ENCODE measurements around the gene VPS35L.
"Not testable (repeated sequence)": the region's sequence is repeated elsewhere in the genome, so short reads cannot be mapped to it uniquely, and the experiment has no call there.

Gene VPS35L

GRCh38 chr16:19655242-19655777 lies 99.8 kb downstream of the VPS35L start:
- no peak for DNase-seq

- no peak for DNase-seq
These were observed 102.3 kb downstream of the VPS35L start for GRCh38 chr16:19657831-19658230.

GRCh38 chr16:19659554-19659953 lies 104.1 kb downstream of the VPS35L start:
- DNase-seq: peak in 1 of 4 experiments; percentile 6

GRCh38 chr16:19660432-19660831 lies 104.9 kb downstream of the VPS35L start:
- no peak for DNase-seq

GRCh38 chr16:19662351-19662750 lies 106.8 kb downstream of the VPS35L start:
- DNase-seq: no peak

- DNase-seq: no peak
These were observed 108.7 kb downstream of the VPS35L start for GRCh38 chr16:19664166-19664565.

GRCh38 chr16:19665313-19665712 lies 109.8 kb downstream of the VPS35L start:
- not testable (repeated sequence) for DNase-seq

GRCh38 chr16:19666477-19666876 lies 111.0 kb downstream of the VPS35L start:
- DNase-seq: no peak

GRCh38 chr16:19672378-19672777 lies 116.9 kb downstream of the VPS35L start:
- no peak for DNase-seq

- no peak for DNase-seq
These were observed 119.0 kb downstream of the VPS35L start for GRCh38 chr16:19674485-19674884.

- no peak for DNase-seq
These were observed 121.9 kb downstream of the VPS35L start for GRCh38 chr16:19677402-19677801.

- no peak for DNase-seq
These were observed 123.3 kb downstream of the VPS35L start for GRCh38 chr16:19678804-19679203.

GRCh38 chr16:19679281-19679680 lies 123.8 kb downstream of the VPS35L start:
- not testable (repeated sequence) for DNase-seq

- no peak for DNase-seq
These were observed 125.4 kb downstream of the VPS35L start for GRCh38 chr16:19680881-19681340.

- DNase-seq: no peak
These were observed 126.1 kb downstream of the VPS35L start for GRCh38 chr16:19681637-19682036.

- no peak for DNase-seq
These were observed 128.1 kb downstream of the VPS35L start for GRCh38 chr16:19683453-19684236.

GRCh38 chr16:19685176-19685575 lies 129.7 kb downstream of the VPS35L start:
- no peak for DNase-seq

GRCh38 chr16:19687279-19687678 lies 131.8 kb downstream of the VPS35L start:
- no peak for DNase-seq

- no peak for DNase-seq
These were observed 133.0 kb downstream of the VPS35L start for GRCh38 chr16:19688396-19689024.

- no peak for DNase-seq
These were observed 133.8 kb downstream of the VPS35L start for GRCh38 chr16:19689342-19689741.

GRCh38 chr16:19690196-19690595 lies 134.7 kb downstream of the VPS35L start:
- DNase-seq: peak; percentile 23 to 57 (median 44)

GRCh38 chr16:19691161-19691711 lies 135.7 kb downstream of the VPS35L start:
- DNase-seq: peak; percentile 12 to 62 (median 46)

- DNase-seq: no peak
These were observed 139.5 kb downstream of the VPS35L start for GRCh38 chr16:19694989-19695388.
